ENCODE measurements around the gene PRSS50.

Gene PRSS50

GRCh38 chr3:46749129-46749528 lies 31.5 kb upstream of the PRSS50 start:
- TF ChIP-seq ISL1 (CRISPR knock-in tag; IDR thresholded peaks at IDR 0.05) (no peak), ZC3H10 (CRISPR knock-in tag; IDR thresholded peaks at IDR 0.05) (no peak), ZFP3 (CRISPR knock-in tag; IDR thresholded peaks at IDR 0.05) (no peak), ZNF565 (CRISPR knock-in tag; conservative IDR thresholded peaks at IDR 0.05; ENCODE audit: low read depth) (no peak), PPARA (CRISPR knock-in tag; IDR thresholded peaks at IDR 0.05; ENCODE audit: borderline replicate concordance) (no peak), ARNTL (CRISPR knock-in tag; IDR thresholded peaks at IDR 0.05; ENCODE audit: borderline replicate concordance, low read depth) (no peak), ZNF70 (CRISPR knock-in tag; IDR thresholded peaks at IDR 0.05) (no peak), CSDC2 (CRISPR knock-in tag; IDR thresholded peaks at IDR 0.05) (no peak), SNAI2 (CRISPR knock-in tag; IDR thresholded peaks at IDR 0.05) (no peak), TCF4 (CRISPR knock-in tag; IDR thresholded peaks at IDR 0.05; ENCODE audit: borderline replicate concordance) (no peak), CSRNP3 (CRISPR knock-in tag; IDR thresholded peaks at IDR 0.05) (no peak), CREB5 (CRISPR knock-in tag; IDR thresholded peaks at IDR 0.05; ENCODE audit: low read depth) (no peak), PATZ1 (CRISPR knock-in tag; IDR thresholded peaks at IDR 0.05; ENCODE audit: borderline replicate concordance) (no peak), BACH2 (CRISPR knock-in tag; IDR thresholded peaks at IDR 0.05; ENCODE audit: borderline replicate concordance) (no peak), TSHZ2 (CRISPR knock-in tag; IDR thresholded peaks at IDR 0.05) (no peak)
- no peak for ATAC-seq

- no peak for ATAC-seq
- TF ChIP-seq PPARA (CRISPR knock-in tag; IDR thresholded peaks at IDR 0.05; ENCODE audit: borderline replicate concordance) (no peak), CREB5 (CRISPR knock-in tag; IDR thresholded peaks at IDR 0.05; ENCODE audit: low read depth) (no peak), ZFP3 (CRISPR knock-in tag; IDR thresholded peaks at IDR 0.05) (no peak)
These were observed 30.5 kb upstream of the PRSS50 start for GRCh38 chr3:46748170-46748569.

- no peak for ATAC-seq
- TF ChIP-seq SNAI2 (CRISPR knock-in tag; IDR thresholded peaks at IDR 0.05) (no peak), ZNF565 (CRISPR knock-in tag; conservative IDR thresholded peaks at IDR 0.05; ENCODE audit: low read depth) (no peak), ZNF8 (CRISPR knock-in tag; IDR thresholded peaks at IDR 0.05) (no peak), TCF4 (CRISPR knock-in tag; IDR thresholded peaks at IDR 0.05; ENCODE audit: borderline replicate concordance) (no peak), TSHZ2 (CRISPR knock-in tag; IDR thresholded peaks at IDR 0.05) (no peak), ZNF70 (CRISPR knock-in tag; IDR thresholded peaks at IDR 0.05) (no peak), BACH2 (CRISPR knock-in tag; IDR thresholded peaks at IDR 0.05; ENCODE audit: borderline replicate concordance) (no peak), ZC3H10 (CRISPR knock-in tag; IDR thresholded peaks at IDR 0.05) (no peak), ZFP30 (CRISPR knock-in tag; IDR thresholded peaks at IDR 0.05) (no peak), GLIS3 (CRISPR knock-in tag; IDR thresholded peaks at IDR 0.05) (no peak), CSDC2 (CRISPR knock-in tag; IDR thresholded peaks at IDR 0.05) (no peak), ESRRG (CRISPR knock-in tag; IDR thresholded peaks at IDR 0.05) (no peak), TOX (CRISPR knock-in tag; IDR thresholded peaks at IDR 0.05; ENCODE audit: borderline replicate concordance) (no peak), CREB5 (CRISPR knock-in tag; IDR thresholded peaks at IDR 0.05; ENCODE audit: low read depth) (no peak), ISL1 (CRISPR knock-in tag; IDR thresholded peaks at IDR 0.05) (no peak), POU6F1 (CRISPR knock-in tag; IDR thresholded peaks at IDR 0.05; ENCODE audit: borderline replicate concordance, low read depth) (no peak)
These were observed 29.0 kb upstream of the PRSS50 start for GRCh38 chr3:46746711-46747110.
